ENCODE data around the gene VPS26B.
A peak's percentile ranks its signal among the peaks of the same experiment; 100 is the strongest.

VPS26B gene

DNA sequence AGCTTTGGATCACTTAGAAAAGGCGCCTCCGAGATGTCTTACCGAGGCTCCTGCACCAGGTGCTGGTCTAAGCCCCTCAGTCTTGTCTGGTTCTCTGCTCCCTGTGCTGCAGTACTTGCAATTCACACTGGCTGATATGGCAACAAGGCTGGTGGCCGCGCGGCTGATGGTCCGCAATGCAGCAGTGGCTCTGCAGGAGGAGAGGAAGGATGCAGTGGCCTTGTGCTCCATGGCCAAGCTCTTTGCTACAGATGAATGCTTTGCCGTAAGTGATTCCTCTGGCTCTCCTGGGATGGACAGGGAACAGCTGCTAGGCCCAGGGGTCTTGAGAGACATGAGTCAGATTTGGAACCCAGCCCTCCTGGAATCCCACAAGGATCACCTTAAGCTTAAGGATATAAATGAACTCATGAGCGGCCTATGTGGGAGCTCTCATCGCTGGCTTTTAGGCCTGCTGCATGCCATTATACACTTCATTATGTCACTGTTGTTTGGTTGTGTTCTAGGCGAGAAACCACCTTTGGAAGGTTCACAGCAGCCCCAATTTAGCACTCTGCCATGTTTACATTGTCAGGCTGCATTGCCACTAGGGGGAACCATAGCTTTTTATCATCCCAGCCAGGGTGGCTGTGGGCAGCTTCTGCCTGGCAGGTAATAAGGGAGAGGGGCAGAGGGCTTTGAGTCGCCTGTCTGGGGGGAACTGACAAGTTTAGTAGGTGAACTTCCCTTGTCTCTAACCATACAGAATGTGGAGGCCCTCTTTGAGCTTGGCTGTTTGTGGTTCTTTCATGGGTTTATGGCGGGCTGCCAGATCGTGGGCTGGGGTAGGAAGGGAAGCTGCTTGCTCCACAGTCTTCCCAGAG, 37.4 kb downstream of the VPS26B start:
- TF ChIP-seq NFIC (IDR thresholded peaks at IDR 0.05): no peak
- TF ChIP-seq RAD21 (IDR thresholded peaks at IDR 0.05; ENCODE audit: low read depth): peak; percentile 47

- TF ChIP-seq, protein P1, sequence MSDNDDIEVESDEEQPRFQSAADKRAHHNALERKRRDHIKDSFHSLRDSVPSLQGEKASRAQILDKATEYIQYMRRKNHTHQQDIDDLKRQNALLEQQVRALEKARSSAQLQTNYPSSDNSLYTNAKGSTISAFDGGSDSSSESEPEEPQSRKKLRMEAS (IDR thresholded peaks at IDR 0.05): no peak
- TF ChIP-seq EP300 (IDR thresholded peaks at IDR 0.05; ENCODE audit: borderline replicate concordance): no peak
- TF ChIP-seq RAD21 (IDR thresholded peaks at IDR 0.05; ENCODE audit: low read depth): no peak
- TF ChIP-seq FOXM1 (IDR thresholded peaks at IDR 0.05; ENCODE audit: borderline replicate concordance, low read depth): no peak
- no peak for TF ChIP-seq REST (IDR thresholded peaks at IDR 0.05; ENCODE audit: low read depth)
- no peak for TF ChIP-seq ZBTB7A (IDR thresholded peaks at IDR 0.05; ENCODE audit: low read depth)
- no peak for TF ChIP-seq TCF12 (IDR thresholded peaks at IDR 0.05; ENCODE audit: low read depth)
- TF ChIP-seq USF1 (IDR thresholded peaks at IDR 0.05): no peak
- TF ChIP-seq YY1 (IDR thresholded peaks at IDR 0.05; ENCODE audit: low read depth): no peak
- TF ChIP-seq CEBPB (IDR thresholded peaks at IDR 0.05): no peak
- no peak for TF ChIP-seq EGR1 (IDR thresholded peaks at IDR 0.05)
- TF ChIP-seq CREB1 (IDR thresholded peaks at IDR 0.05; ENCODE audit: low read depth): no peak
- TF ChIP-seq TEAD4 (IDR thresholded peaks at IDR 0.05): no peak
- no peak for TF ChIP-seq TAF1 (IDR thresholded peaks at IDR 0.05; ENCODE audit: low read depth)
- no peak for TF ChIP-seq NFIC (IDR thresholded peaks at IDR 0.05)
Measured at GRCh38 chr11:134264966-134265764, 40.7 kb downstream of the VPS26B start.

- TF ChIP-seq ZBTB7A (IDR thresholded peaks at IDR 0.05; ENCODE audit: low read depth): no peak
- no peak for TF ChIP-seq REST (IDR thresholded peaks at IDR 0.05; ENCODE audit: low read depth)
- no peak for TF ChIP-seq TCF12 (IDR thresholded peaks at IDR 0.05; ENCODE audit: low read depth)
- TF ChIP-seq CREB1 (IDR thresholded peaks at IDR 0.05; ENCODE audit: low read depth): no peak
- TF ChIP-seq FOXM1 (IDR thresholded peaks at IDR 0.05; ENCODE audit: borderline replicate concordance, low read depth): no peak
- TF ChIP-seq TEAD4 (IDR thresholded peaks at IDR 0.05): no peak
- TF ChIP-seq EGR1 (IDR thresholded peaks at IDR 0.05): no peak
- TF ChIP-seq RAD21 (IDR thresholded peaks at IDR 0.05; ENCODE audit: low read depth): no peak
- no peak for TF ChIP-seq EP300 (IDR thresholded peaks at IDR 0.05; ENCODE audit: borderline replicate concordance)
Measured at GRCh38 chr11:134266440-134266839, 42.0 kb downstream of the VPS26B start.

DNA sequence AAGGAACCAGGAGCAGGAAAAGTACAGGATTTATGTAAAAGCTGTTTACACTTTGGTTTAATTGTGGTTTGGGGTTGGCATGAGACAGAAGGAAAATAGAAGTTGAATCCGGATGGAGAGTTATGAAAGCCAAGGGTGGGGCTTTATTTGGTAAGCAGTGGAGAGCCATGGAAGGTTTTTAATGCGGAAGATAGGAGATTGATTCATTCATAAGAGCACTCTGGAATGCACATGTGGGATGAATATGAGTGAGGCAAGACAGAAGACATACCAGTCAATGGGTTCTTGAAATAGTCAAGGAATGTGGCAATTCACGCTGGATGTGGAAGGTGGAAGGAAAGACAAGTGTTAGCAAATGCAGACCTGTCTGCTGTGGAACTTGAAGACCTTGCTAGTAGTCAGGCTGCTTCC, 42.4 kb downstream of the VPS26B start:
- no peak for TF ChIP-seq TCF12 (IDR thresholded peaks at IDR 0.05; ENCODE audit: low read depth)

DNA sequence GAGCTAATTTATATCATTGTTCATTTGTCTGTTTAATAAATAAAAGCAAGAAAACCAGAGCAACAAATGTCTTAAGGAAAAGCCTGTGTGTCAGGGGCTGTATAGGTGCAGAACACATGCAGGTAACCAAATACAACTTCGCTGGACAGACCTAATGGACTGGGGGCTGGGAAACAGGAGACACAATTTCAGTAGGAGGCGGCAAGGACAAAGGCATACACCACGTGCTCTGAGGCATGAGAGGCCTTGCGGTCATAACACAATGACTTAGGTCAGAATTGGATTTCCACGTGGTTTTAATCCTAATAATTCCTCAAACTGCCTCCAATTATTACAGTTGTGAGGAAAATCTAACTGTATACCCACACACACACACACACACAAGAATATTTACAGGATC, 43.0 kb downstream of the VPS26B start:
- TF ChIP-seq EGR1 (IDR thresholded peaks at IDR 0.05): no peak
- TF ChIP-seq YY1 (IDR thresholded peaks at IDR 0.05; ENCODE audit: low read depth): no peak
- TF ChIP-seq CEBPB (IDR thresholded peaks at IDR 0.05): no peak
- no peak for TF ChIP-seq ZBTB7A (IDR thresholded peaks at IDR 0.05; ENCODE audit: low read depth)
- TF ChIP-seq, protein P1 (IDR thresholded peaks at IDR 0.05): no peak
- TF ChIP-seq CREB1 (IDR thresholded peaks at IDR 0.05; ENCODE audit: low read depth): no peak
- no peak for TF ChIP-seq EP300 (IDR thresholded peaks at IDR 0.05; ENCODE audit: borderline replicate concordance)
- no peak for TF ChIP-seq USF1 (IDR thresholded peaks at IDR 0.05)
- TF ChIP-seq TCF12 (IDR thresholded peaks at IDR 0.05; ENCODE audit: low read depth): no peak

DNA sequence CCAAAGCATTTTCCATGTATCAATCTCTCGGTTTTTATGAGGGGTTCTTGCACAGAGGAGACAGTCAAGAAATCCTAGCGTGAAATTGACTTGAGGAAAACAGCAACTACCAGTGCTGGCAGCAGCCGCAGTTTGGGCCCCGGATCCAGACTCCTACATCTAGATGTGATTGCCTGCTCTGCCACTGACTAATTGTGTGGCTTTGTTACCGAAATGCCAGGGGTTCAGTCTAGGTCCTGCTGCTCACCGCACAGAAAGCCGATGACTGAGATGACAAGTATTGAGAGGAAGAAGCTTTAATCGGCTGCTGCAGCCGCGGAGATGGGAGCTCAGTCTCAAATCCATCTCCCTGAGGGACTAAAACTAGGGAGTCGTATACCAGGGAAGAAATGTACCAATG, 43.5 kb downstream of the VPS26B start:
- TF ChIP-seq EGR1 (IDR thresholded peaks at IDR 0.05) (no peak), ZBTB7A (IDR thresholded peaks at IDR 0.05; ENCODE audit: low read depth) (no peak), TEAD4 (IDR thresholded peaks at IDR 0.05) (no peak), REST (IDR thresholded peaks at IDR 0.05; ENCODE audit: low read depth) (no peak), CREB1 (IDR thresholded peaks at IDR 0.05; ENCODE audit: low read depth) (no peak), YY1 (IDR thresholded peaks at IDR 0.05; ENCODE audit: low read depth) (no peak), RAD21 (IDR thresholded peaks at IDR 0.05; ENCODE audit: low read depth) (no peak)

Measured in Ishikawa (cell line).